Measurements from ENCODE around the gene ATP5MG.

ATP5MG gene

GRCh38 chr11:118439646-118440045 lies 38.2 kb downstream of the ATP5MG start:
- Histone ChIP-seq H3K18ac (ENCODE audit: low read length) (no peak overlapping the region), H2BK5ac (ENCODE audit: low read length) (no peak overlapping the region), H3K36me3 (ENCODE audit: control insufficient read depth, insufficient read depth, low read length) (no peaks in the 10 kb centered on the region), H3K4me2 (ENCODE audit: low read length) (no peak overlapping the region), H3K27me3 (ENCODE audit: insufficient read depth, low read length, poor library complexity) (no peaks in the 10 kb centered on the region), H2AK5ac (ENCODE audit: low read length) (no peak overlapping the region), H2BK15ac (replicated peaks; ENCODE audit: low read depth) (no peak overlapping the region), H3K4me3 (ENCODE audit: low read length) (no peak overlapping the region), H4K5ac (ENCODE audit: low read length) (no peak overlapping the region), H3K4ac (ENCODE audit: low read depth, low read length) (no peak overlapping the region), H3K79me2 (ENCODE audit: control insufficient read depth, insufficient read depth, low read length) (peaks cover 71% of the 10 kb centered on the region), H3K79me1 (ENCODE audit: low read length) (peaks cover 14% of the 10 kb centered on the region), H4K8ac (ENCODE audit: low read depth, low read length) (no peak overlapping the region), H3K27ac (ENCODE audit: low read depth, low read length) (no peak overlapping the region), H3K23ac (ENCODE audit: low read length) (no peak overlapping the region), H3K9ac (ENCODE audit: low read length) (no peak overlapping the region), H3K56ac (ENCODE audit: low read length) (no peak overlapping the region), H2BK120ac (ENCODE audit: low read depth, low read length) (no peak overlapping the region), H3K4me1 (ENCODE audit: control insufficient read depth, low read depth, low read length) (peaks cover 6% of the 10 kb centered on the region)
- no peak for DNase-seq

- Histone ChIP-seq H2BK5ac (ENCODE audit: low read length) (no peak overlapping the region), H3K23ac (ENCODE audit: low read length) (no peak overlapping the region), H3K79me2 (ENCODE audit: control insufficient read depth, insufficient read depth, low read length) (peaks cover 89% of the 10 kb centered on the region), H3K27me3 (ENCODE audit: insufficient read depth, low read length, poor library complexity) (no peaks in the 10 kb centered on the region), H3K56ac (ENCODE audit: low read length) (no peak overlapping the region), H3K27ac (ENCODE audit: low read depth, low read length) (no peak overlapping the region), H3K18ac (ENCODE audit: low read length) (no peak overlapping the region), H3K4me3 (ENCODE audit: low read length) (no peak overlapping the region), H3K9ac (ENCODE audit: low read length) (peak overlapping the region; percentile 5), H2AK5ac (ENCODE audit: low read length) (no peak overlapping the region), H3K36me3 (ENCODE audit: control insufficient read depth, insufficient read depth, low read length) (no peaks in the 10 kb centered on the region), H4K5ac (ENCODE audit: low read length) (no peak overlapping the region), H4K8ac (ENCODE audit: low read depth, low read length) (no peak overlapping the region), H2BK15ac (replicated peaks; ENCODE audit: low read depth) (no peak overlapping the region), H3K4me2 (ENCODE audit: low read length) (no peak overlapping the region), H3K4ac (ENCODE audit: low read depth, low read length) (no peak overlapping the region), H3K4me1 (ENCODE audit: control insufficient read depth, low read depth, low read length) (peaks cover 6% of the 10 kb centered on the region), H3K79me1 (ENCODE audit: low read length) (peaks cover 18% of the 10 kb centered on the region), H2BK120ac (ENCODE audit: low read depth, low read length) (no peak overlapping the region)
- DNase-seq, result peak; percentile 36
- WGBS (ENCODE audit: extremely low coverage, insufficient coverage, low lambda C conversion rate), result no CpG with 5 or more reads among the region's 3 CpGs
Measured at GRCh38 chr11:118441770-118442275, 40.4 kb downstream of the ATP5MG start.

GRCh38 chr11:118442301-118442700 lies 40.9 kb downstream of the ATP5MG start:
- no peak overlapping the region for H2BK15ac ChIP-seq (replicated peaks; ENCODE audit: low read depth)
- no peak overlapping the region for H2BK5ac ChIP-seq (ENCODE audit: low read length)
- H3K4me3 ChIP-seq (ENCODE audit: low read length), result no peak overlapping the region
- no peak overlapping the region for H3K9ac ChIP-seq (ENCODE audit: low read length)
- H2BK120ac ChIP-seq (ENCODE audit: low read depth, low read length), result no peak overlapping the region
- H3K27ac ChIP-seq (ENCODE audit: low read depth, low read length), result no peak overlapping the region
- H3K36me3 ChIP-seq (ENCODE audit: control insufficient read depth, insufficient read depth, low read length), result no peaks in the 10 kb centered on the region
- peaks cover 6% of the 10 kb centered on the region for H3K4me1 ChIP-seq (ENCODE audit: control insufficient read depth, low read depth, low read length)
- no peak overlapping the region for H3K23ac ChIP-seq (ENCODE audit: low read length)
- no peak overlapping the region for H4K5ac ChIP-seq (ENCODE audit: low read length)
- no peak overlapping the region for H3K18ac ChIP-seq (ENCODE audit: low read length)
- H4K8ac ChIP-seq (ENCODE audit: low read depth, low read length), result no peak overlapping the region
- H2AK5ac ChIP-seq (ENCODE audit: low read length), result no peak overlapping the region
- H3K27me3 ChIP-seq (ENCODE audit: insufficient read depth, low read length, poor library complexity), result no peaks in the 10 kb centered on the region
- no peak overlapping the region for H3K4me2 ChIP-seq (ENCODE audit: low read length)
- DNase-seq, result no peak
- H3K56ac ChIP-seq (ENCODE audit: low read length), result no peak overlapping the region
- H3K4ac ChIP-seq (ENCODE audit: low read depth, low read length), result no peak overlapping the region
- H3K79me2 ChIP-seq (ENCODE audit: control insufficient read depth, insufficient read depth, low read length), result peaks cover 86% of the 10 kb centered on the region
- H3K79me1 ChIP-seq (ENCODE audit: low read length), result peaks cover 18% of the 10 kb centered on the region
- WGBS (ENCODE audit: extremely low coverage, insufficient coverage, low lambda C conversion rate), result no CpG with 5 or more reads among the region's 3 CpGs

GRCh38 chr11:118442908-118443589 lies 41.6 kb downstream of the ATP5MG start:
- Histone ChIP-seq H3K9ac (ENCODE audit: low read length) (no peak overlapping the region), H3K4me2 (ENCODE audit: low read length) (no peak overlapping the region), H3K4me3 (ENCODE audit: low read length) (no peak overlapping the region), H3K23ac (ENCODE audit: low read length) (no peak overlapping the region), H3K4me1 (ENCODE audit: control insufficient read depth, low read depth, low read length) (peaks cover 6% of the 10 kb centered on the region), H3K27me3 (ENCODE audit: insufficient read depth, low read length, poor library complexity) (no peaks in the 10 kb centered on the region), H2BK15ac (replicated peaks; ENCODE audit: low read depth) (no peak overlapping the region), H3K79me1 (ENCODE audit: low read length) (peaks cover 15% of the 10 kb centered on the region), H2BK120ac (ENCODE audit: low read depth, low read length) (no peak overlapping the region), H3K18ac (ENCODE audit: low read length) (no peak overlapping the region), H3K79me2 (ENCODE audit: control insufficient read depth, insufficient read depth, low read length) (peaks cover 84% of the 10 kb centered on the region), H2AK5ac (ENCODE audit: low read length) (no peak overlapping the region), H3K56ac (ENCODE audit: low read length) (no peak overlapping the region), H2BK5ac (ENCODE audit: low read length) (no peak overlapping the region), H3K36me3 (ENCODE audit: control insufficient read depth, insufficient read depth, low read length) (no peaks in the 10 kb centered on the region), H3K4ac (ENCODE audit: low read depth, low read length) (no peak overlapping the region), H3K27ac (ENCODE audit: low read depth, low read length) (no peak overlapping the region), H4K5ac (ENCODE audit: low read length) (no peak overlapping the region), H4K8ac (ENCODE audit: low read depth, low read length) (no peak overlapping the region)
- DNase-seq, result no peak
- WGBS (ENCODE audit: extremely low coverage, insufficient coverage, low lambda C conversion rate), result no CpG with 5 or more reads among the region's 4 CpGs

- no CpG with 5 or more reads among the region's 2 CpGs for WGBS (ENCODE audit: extremely low coverage, insufficient coverage, low lambda C conversion rate)
Measured at GRCh38 chr11:118443590-118444218, 42.3 kb downstream of the ATP5MG start.

More at GRCh38 chr11:118443590-118444218, 42.3 kb downstream of the ATP5MG start:
- Histone ChIP-seq H4K8ac (ENCODE audit: low read depth, low read length) (no peak overlapping the region), H3K79me2 (ENCODE audit: control insufficient read depth, insufficient read depth, low read length) (peaks cover 79% of the 10 kb centered on the region), H3K36me3 (ENCODE audit: control insufficient read depth, insufficient read depth, low read length) (no peaks in the 10 kb centered on the region), H3K79me1 (ENCODE audit: low read length) (peaks cover 12% of the 10 kb centered on the region), H3K27ac (ENCODE audit: low read depth, low read length) (no peak overlapping the region), H3K56ac (ENCODE audit: low read length) (no peak overlapping the region), H2BK120ac (ENCODE audit: low read depth, low read length) (no peak overlapping the region), H2BK5ac (ENCODE audit: low read length) (no peak overlapping the region), H3K9ac (ENCODE audit: low read length) (no peak overlapping the region), H3K4me3 (ENCODE audit: low read length) (no peak overlapping the region), H2BK15ac (replicated peaks; ENCODE audit: low read depth) (no peak overlapping the region), H4K5ac (ENCODE audit: low read length) (no peak overlapping the region), H3K18ac (ENCODE audit: low read length) (no peak overlapping the region), H2AK5ac (ENCODE audit: low read length) (no peak overlapping the region), H3K4me1 (ENCODE audit: control insufficient read depth, low read depth, low read length) (peaks cover 3% of the 10 kb centered on the region), H3K4ac (ENCODE audit: low read depth, low read length) (no peak overlapping the region), H3K27me3 (ENCODE audit: insufficient read depth, low read length, poor library complexity) (no peaks in the 10 kb centered on the region), H3K4me2 (ENCODE audit: low read length) (no peak overlapping the region), H3K23ac (ENCODE audit: low read length) (no peak overlapping the region)
- no peak for DNase-seq
